HT-29 (cell line): ENCODE data around the gene ADGRL3. TPM values are rescaled to one million over a fixed set of nuclear protein-coding genes. Genes with fewer than 3 reads are reported as not detected.

Source experiments
- DNase-seq: peaks from one replicate; pipeline ENCODE4 v3.0.0-alpha.2; 2015; ENCODE audit warnings: low spot score
- total RNA-seq: library from RNA; depleted of rRNA; stranded (reverse); fragments of >200 nt; shearing (Covaris generic); gene quantifications from 2 replicates; pipeline ENCODE4 v1.2.3, GENCODE V29; 2014; rRNA removed

Gene ADGRL3
- total RNA-seq = 0.03 TPM in 1 of 2 replicates, not detected in the other

DNA sequence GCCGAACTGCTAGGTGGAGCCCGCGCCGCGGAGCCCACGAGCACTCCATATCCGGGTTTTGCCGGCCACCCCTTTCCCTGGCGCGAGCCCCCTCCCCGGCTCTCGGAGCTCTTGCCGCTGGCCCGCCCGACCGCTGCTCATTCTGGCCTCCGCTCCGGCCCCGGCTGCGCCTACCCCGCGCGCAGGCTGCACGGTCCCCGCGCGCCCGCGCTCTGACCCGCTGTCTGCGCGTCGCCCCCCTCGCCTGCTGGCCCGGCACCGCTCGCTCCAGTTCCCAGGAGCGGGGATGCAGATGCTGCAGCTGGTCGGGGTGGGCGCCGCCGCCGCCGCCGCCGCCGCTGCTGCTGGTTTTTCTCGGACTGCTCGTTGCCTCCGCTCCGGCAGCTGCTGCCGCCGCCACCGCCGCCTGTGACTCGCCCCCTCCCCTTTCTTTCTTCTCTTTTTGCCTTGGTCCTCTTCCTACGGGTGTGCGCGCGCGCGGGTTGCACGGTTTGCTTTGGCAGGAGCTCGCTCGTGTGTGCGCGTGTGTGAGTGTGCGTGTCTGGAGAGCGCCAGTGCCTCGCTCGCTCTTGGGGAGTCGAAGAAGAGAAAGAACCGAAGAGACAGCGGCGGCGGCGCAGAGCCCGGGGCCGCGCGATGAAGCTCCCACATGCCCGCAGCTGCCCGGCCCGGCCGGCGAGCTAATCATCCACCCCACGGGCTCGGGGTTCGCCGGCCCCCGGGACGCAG lies at the start of gene ADGRL3:
Gene ADGRL3 (plus strand): TSS at position 140 of the 729 bp plus-strand sequence.
- no peak for DNase-seq

GRCh38 chr4:61152433-61152832 lies 47.7 kb upstream of the ADGRL3 start:
- DNase-seq = no peak

GRCh38 chr4:61160478-61160877 lies 39.6 kb upstream of the ADGRL3 start:
- DNase-seq = no peak

GRCh38 chr4:61162116-61162515 lies 38.0 kb upstream of the ADGRL3 start:
- no peak for DNase-seq

GRCh38 chr4:61173799-61174198 lies 26.3 kb upstream of the ADGRL3 start:
- DNase-seq = peak; percentile 3

DNA sequence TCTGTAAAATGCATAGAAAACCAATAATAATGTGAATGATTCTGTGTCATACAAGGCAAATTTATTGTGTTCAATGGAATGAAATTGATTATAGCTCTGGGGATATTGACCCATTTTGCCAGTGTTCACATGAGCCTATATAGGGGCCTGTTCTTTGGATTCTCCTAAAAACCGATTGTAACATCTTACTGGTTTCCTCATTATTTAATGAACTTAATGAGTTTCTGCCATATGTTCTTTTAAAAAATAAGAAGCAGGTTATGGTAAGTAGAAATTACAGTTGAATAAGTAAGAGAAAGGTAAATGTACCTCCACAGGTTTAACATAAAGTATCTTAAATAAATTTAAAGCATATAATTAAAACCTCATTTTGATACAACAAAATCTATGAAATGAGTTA lies 24.6 kb upstream of the ADGRL3 start:
- no peak for DNase-seq

- no peak for DNase-seq
These were observed 22.8 kb upstream of the ADGRL3 start for GRCh38 chr4:61177367-61177766.

GRCh38 chr4:61180405-61180804 lies 19.7 kb upstream of the ADGRL3 start:
- DNase-seq = no peak

GRCh38 chr4:61182915-61183314 lies 17.2 kb upstream of the ADGRL3 start:
- no peak for DNase-seq

DNA sequence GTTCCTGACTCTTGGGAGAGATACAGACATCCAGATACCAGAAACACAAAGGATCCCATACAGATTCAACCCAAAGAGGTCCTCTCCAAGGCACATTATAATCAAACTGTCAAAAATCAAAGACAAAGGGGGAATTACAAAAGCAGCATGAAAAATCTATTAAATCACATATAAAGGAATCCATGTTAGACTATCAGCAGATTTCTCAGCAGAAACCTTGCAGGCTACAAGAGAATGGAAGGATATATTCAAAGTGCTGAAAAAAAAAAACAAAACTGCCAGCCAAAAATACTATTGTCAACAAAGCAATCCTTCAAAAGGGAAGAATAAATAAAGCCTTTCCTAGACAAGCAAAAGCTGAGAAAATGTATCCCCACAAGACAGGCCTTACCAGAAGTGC lies 14.8 kb upstream of the ADGRL3 start:
- DNase-seq = no peak

- no peak for DNase-seq
These were observed 7.7 kb upstream of the ADGRL3 start for GRCh38 chr4:61192392-61192791.

GRCh38 chr4:61193863-61194262 lies 6.3 kb upstream of the ADGRL3 start:
- no peak for DNase-seq

DNA sequence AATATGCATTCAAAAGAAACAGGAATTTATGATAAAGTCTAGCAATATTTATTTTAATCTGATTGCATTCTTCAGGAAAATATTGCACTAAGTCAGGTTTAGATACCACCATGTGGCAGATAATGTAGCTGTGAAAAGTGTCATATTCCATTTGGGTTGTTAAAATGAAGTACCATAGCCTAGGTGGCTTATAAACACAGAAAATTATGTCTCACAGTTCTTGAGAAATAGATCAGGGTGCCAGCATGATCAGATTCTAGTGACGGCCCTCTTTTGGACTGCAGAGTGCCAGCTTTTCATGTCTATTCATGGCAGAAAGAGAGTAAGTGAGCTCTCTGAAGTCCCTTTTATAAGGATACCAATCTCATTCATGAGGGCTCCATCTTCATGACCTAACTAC lies 5.6 kb upstream of the ADGRL3 start:
- DNase-seq = no peak

DNA sequence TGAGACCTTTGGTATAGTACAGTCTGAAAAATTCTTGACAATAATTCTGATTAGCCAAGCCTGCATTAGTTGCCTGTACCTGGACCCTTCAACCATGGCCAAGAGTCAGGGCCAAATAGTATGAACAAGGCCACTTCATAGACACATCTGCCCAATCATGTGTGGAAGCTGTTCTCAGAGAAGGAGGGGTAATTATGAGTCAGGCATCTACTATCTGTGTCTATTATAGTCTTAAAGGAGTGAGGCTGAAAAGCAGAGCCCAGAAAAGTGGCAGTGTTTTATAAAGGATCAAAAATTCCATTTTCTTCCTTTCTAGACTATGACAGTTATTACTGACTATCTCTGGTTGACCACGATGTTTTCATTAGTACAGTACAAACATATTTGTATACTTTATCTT lies 5.0 kb upstream of the ADGRL3 start:
- DNase-seq = no peak

DNA sequence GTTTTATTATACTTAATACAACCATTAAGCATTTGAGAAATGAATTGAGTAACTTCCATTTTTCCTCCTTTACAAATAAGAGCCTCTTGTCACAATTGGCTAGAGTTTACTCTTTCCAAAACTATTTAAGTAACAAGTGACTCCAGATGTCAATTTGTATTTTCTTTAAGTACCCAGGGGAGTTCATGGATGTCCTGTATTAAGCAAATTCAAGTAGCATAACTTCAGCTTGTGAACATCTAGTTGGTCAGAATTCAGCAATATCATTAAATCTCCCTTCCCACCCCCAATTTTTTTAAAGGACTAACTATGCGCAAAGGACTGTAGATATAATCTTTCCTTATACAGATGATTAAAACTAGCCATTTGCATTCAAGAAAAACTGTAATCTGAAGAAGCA lies 1.4 kb upstream of the ADGRL3 start:
- no peak for DNase-seq

- DNase-seq = no peak
These were observed 296 bp upstream of the ADGRL3 start for GRCh38 chr4:61199873-61200186.

- no peak for DNase-seq
These were observed 895 bp downstream of the ADGRL3 start for GRCh38 chr4:61200916-61201526.

GRCh38 chr4:61201561-61201960 lies 1.4 kb downstream of the ADGRL3 start:
- no peak for DNase-seq

- no peak for DNase-seq
These were observed 2.0 kb downstream of the ADGRL3 start for GRCh38 chr4:61201961-61202637.

DNA sequence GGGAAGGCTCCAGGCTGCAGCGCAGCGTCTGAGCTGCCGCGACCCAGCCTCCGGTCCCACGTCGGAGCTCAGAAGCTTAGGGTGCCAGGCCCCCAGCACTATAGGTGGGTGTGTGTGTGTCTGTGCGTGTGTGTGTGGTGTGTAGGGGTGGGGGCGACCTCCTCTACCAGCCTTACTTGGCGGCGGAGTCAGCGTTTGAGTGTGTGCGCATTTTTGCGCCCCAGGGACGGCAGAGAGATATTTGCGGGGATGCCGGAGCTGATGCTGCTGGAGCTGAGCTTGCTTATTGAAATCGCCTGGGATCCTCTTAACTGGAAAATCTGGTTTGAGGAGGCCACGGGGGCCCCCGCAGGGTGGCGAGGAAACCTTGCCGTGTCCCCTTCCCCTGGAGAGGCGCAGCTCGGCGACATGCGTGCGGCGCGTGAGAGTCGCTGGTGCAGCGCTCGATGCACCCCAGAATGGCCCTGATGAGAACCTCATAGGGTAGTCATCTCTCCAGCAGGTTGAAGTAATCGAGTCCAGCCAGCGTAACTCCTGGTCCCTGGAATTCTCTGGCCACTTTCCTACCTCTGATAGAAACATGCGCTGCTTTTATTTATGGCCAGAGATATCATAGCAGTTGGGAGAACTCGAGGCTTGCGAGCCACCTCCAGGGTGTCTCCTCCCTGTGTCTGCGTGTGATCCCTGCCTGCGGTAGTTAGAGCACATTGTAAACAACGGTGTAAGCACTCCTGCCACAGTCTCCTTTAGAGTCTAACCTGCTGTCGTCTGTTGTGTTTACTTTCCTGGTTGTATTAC lies 2.7 kb downstream of the ADGRL3 start:
- DNase-seq = no peak

DNA sequence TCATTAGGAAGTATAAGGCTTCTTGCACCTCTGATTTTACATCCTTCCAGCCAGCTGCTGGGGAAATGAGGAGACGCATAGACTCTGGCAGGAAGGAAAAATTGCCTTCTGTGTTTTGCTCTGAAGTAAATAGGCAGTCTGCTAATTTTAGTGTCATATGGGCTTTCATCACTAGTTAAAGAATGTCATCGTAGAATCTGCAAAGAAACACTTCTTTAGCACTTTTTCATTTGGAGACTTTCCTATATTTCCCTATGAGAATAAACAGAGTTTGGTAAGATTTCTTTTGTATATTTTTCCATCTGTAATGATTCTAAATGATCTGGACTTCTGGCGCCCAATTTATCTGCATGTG lies 3.3 kb downstream of the ADGRL3 start:
- DNase-seq = peak; percentile 12

DNA sequence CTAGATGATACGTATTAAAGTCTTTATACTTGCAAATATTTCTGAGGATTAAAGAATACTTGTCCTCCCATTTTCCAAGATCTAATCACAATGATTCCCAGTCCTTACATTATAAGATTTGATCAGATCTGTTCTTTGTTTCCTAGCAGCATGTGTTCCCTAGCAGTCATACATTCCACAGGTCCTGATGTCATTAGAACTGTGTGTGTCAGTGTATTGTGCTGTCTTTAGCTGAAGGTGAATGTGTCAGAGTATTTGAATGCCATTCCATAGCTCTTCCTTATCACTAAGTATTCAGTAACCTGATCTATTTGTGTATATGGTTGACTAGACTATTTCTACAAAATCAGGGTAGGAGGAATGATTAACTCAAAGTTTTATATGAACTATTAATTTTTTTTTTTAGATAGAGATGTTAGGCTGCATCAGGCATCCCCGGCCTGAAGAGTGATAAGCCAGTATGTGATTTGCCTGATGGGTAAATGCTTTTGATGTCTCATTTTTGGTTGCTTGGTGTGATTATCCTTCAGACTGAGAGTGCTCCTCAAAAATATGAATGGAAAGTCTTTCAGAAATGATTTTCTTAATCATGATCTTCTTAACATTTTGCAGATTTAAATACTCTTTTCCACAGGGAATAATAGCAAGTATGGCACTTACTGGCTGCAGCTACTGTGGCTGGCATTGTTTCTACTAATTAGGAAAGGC lies 4.4 kb downstream of the ADGRL3 start:
- DNase-seq = no peak
